HUDEP-2 (cell line): ENCODE measurements around the gene CIRBP.
A peak's percentile ranks its signal among the peaks of the same experiment; 100 is the strongest.
"Not testable (repeated sequence)": the region's sequence is repeated elsewhere in the genome, so short reads cannot be mapped to it uniquely, and the experiment has no call there.

Source experiments
- DNase-seq, 76 experiments: peaks; one replicate each; lab custom pipeline; 2025; ENCODE audit not compliant: unreplicated experiment in 76 of 76; lab: John Stamatoyannopoulos, UW

The CIRBP gene

DNA sequence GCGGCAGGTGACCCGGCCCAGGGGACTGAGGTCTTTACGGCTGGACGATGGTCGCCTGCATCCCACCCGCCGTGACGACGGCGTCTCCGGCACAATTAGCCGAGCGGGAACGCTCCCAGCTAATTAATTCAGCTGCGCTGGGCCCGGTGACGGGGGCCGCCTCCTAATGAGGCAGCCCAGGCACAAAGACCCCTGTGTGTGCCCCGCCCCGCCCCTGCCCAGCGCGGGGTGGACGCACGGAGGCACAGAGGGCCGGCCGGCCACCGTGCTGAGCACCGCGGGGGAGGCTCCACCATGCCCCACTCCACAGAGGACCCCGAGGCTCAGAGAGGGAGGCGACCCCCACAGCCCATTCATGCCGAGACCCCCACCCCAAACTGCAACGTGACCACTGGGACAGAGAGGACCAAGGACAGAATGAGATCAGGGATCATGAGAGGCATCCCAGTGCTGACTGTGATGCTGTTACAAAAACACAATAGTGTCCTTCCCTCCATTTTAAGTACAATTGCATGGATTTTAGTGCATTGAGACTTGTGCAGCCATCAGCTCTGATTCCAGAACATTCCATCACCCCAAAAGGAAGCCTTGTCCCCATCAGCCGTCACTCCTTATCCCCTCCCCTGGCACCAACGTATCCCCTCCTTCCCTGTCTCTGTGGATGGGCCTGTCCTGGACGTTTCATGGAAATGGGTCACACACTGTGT is 33.6 kb downstream of the CIRBP start:
- DNase-seq = no peak

DNA sequence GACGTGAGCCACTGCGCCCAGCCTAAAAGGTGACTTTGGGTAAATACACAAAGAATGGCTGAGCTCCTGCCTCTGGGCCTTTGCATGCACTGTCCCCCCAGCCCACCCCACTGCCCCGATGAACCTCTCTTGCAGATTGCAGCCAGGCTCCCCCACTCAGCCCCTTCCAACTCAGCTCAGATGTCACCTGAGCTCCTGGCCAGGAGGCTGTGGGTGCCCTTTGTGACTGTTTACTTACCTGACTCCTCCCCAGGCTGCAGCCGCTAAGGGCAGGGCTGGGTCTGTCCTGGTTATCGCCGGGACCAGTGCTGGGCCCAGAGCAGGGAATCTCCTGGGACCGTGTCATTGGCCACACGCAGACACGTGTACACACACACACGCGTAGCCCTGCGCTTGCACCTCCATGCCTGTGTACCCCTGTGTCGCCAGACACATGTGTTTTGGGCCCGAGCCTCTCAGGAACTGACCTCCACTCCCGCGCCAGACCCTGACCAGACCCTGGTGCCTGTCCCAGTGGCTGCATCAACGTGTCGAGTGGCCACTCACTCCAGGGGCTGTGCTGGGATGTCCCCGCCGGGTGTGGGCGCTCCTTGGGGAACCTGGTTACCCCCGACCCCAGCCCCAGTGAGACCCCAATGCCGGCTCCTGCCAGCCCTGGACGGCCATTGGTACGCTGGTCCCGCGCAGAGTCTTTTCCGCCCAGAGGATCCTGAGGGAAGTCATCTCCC is 35.2 kb downstream of the CIRBP start:
- DNase-seq = no peak

DNA sequence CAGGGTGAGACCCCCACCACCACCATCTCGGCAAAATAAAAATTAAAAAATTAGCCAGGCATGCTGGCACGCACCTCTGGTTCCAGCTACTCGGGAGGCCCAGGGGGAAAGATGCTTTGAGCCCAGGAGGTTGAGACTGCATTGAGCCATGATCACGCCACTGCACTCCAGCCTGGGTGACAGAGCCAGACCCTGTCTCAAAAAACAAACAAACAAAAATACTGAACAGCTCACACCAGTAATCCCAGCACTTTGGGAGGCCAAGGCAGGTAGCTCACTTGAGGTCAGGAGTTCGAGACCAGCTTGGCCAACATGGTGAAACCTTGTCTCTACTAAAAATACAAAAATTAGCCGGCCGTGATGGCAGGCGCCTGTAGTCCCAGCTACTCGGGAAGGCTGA is 36.2 kb downstream of the CIRBP start:
- DNase-seq = not testable (repeated sequence)

- no peak for DNase-seq
Measured at GRCh38 chr19:1307320-1307719, 38.2 kb downstream of the CIRBP start.

- DNase-seq = no peak
Measured at GRCh38 chr19:1307755-1308303, 38.7 kb downstream of the CIRBP start.

GRCh38 chr19:1308718-1309117 is 39.6 kb downstream of the CIRBP start:
- no peak for DNase-seq

DNA sequence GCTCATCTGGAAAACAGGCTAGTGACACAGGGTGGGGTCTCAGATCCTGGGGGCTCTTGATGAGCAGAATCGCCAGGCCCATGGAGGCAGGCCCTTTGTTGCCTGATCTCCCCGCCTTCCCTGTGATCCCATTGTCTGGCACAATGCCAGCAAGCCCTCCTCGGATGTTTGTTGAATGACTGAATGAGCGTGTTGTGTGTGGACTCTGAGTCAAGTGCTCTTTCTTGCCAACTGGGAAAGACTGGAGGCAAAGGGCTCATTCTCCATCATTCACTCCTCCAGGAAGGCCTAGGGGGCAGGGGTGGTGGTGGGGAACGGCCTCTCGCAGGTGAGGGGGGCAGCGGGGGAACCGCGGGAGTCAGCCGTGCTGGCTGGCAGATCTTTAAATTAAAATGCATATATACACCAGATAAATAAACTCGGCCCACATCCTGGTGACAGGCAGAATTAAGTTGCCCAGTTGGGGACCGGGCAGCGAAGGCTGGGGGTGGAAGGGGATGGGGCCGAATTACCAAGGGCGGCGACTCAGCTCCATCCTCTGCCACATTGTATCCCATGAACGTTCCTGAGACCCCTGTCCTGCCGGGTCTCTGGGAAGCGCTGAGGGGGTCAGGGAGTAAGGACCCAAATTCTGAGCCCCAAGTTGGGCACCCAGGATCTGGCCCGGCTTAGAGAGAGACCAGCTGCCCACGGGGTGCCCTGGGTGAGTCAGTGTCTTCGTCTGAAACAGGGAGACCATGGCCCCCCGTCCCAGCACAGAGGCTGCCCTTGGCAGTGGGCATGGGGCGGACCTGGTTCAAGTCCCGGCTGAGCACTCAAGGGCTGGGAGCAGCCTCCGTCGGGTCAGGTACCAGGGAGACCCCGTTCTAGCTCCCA is 41.1 kb downstream of the CIRBP start:
- no peak for DNase-seq

DNA sequence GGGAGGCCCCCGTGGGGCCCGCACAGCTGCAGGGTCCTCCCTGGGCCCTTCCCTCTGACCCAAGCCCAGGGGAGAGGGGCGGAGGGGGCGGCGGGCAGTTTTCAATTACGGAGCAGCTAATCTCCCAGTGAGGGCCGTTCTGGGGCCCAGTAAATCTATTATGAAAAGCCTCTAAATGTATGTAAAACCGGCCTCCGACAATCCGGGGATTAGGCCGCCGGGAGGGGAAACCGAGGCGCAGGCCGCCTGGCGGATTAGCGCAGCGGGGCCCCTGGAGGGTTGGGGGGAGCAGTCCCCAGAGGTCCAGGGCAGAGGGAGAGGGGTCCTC is 41.7 kb downstream of the CIRBP start:
- no peak for DNase-seq

- DNase-seq = no peak
Measured at GRCh38 chr19:1311543-1312091, 42.5 kb downstream of the CIRBP start.

GRCh38 chr19:1312767-1313694 is 43.9 kb downstream of the CIRBP start:
- no peak for DNase-seq

DNA sequence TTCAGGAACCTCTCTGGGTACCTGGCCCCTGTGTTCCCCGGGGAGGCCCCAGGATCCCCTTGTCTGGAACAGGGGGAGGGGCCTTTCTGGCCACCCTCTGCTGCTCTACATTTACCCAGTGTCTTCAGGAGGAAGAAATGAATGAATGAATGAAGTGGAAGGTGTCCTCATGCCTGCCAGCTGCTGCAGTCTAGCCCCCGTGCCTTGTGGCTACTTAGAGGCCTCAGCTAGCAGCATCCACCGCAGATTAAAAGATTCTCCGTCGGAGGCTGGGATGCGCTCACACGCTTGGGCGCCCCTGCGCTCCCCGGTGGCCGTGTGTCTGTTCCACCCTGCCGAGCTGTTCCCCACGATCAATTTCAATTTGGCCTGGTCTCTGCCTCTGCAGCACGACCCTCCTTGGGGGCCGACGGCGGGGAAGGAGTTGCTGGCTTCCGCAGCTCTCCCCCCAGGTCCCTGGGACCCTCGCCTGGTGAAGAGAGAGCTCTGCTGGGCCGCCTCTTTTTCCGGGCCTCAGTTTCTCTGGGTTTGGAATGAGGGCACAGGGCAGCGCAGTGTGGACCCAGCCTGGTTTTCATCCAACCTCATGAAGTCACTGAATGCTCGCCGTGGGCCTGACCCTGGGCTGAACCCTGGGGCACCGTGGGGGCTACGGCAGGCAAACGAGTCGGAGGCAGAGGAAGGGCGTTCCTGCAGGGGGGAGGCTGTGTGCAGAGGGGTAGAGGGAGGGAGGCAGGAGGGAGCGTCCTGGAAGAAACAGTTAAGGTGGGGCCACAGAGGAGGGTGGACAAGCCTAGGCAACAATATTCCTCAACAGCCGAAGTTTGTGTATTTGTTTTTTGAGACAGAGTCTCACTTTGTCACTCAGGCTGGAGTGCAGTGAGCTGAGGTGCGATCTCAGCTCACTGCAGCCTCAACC is 44.8 kb downstream of the CIRBP start:
- DNase-seq = no peak

- DNase-seq = peak in 33 of 76 experiments; percentile 7 to 52 (median 28)
Measured at GRCh38 chr19:1315470-1316166, 46.5 kb downstream of the CIRBP start.

GRCh38 chr19:1316466-1316865 is 47.3 kb downstream of the CIRBP start:
- DNase-seq = no peak

GRCh38 chr19:1317274-1318003 is 48.3 kb downstream of the CIRBP start:
- peak in 1 of 76 experiments; percentile 26 for DNase-seq

GRCh38 chr19:1318678-1319471 is 49.7 kb downstream of the CIRBP start:
- no peak for DNase-seq

DNA sequence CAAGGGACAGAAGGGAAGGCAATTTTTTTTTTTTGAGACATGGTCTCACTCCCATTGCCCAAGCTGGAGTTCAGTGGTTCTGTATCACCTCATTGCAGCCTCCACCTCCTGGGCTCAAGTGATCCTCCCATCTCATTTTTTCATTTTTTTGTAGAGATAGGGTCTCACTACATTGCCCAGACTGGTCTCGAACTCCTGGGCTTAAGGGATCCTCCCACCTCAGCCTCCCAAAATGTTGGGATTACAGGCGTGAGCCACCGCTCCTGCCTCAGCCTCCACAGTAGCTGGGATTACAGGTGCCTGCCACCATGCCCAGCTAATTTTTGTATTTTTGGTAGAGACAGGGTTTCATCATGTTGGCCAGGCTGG is 51.1 kb downstream of the CIRBP start:
- not testable (repeated sequence) for DNase-seq

- DNase-seq = no peak
Measured at GRCh38 chr19:1321539-1321938, 52.4 kb downstream of the CIRBP start.
